Hematopoietic multipotent progenitor cell treated with erythropoietin and hydrocortisone succinate and interleukin-3 and kit ligand, for 15 days (in vitro differentiated cells): ENCODE results near the gene DNALI1.
"Not testable (repeated sequence)": the region's sequence is repeated elsewhere in the genome, so short reads cannot be mapped to it uniquely, and the experiment has no call there.

Experiments
- DNase-seq: peaks from one replicate; pipeline ENCODE4 v3.0.0-alpha.2; 2015; ENCODE audit warnings: low spot score

The DNALI1 gene

GRCh38 chr1:37556712-37557196 is at the start of gene DNALI1:
TSS of gene DNALI1 (plus strand) at chr1:37556940. CDS start at chr1:37556995, 55 bp downstream.
- DNase-seq, result peak; percentile 58

GRCh38 chr1:37509181-37509580 is 47.6 kb upstream of the DNALI1 start:
- DNase-seq, result no peak

GRCh38 chr1:37513795-37514349 is 42.9 kb upstream of the DNALI1 start:
- DNase-seq, result peak; percentile 45

- peak; percentile 85 for DNase-seq
Observed at GRCh38 chr1:37514350-37515184, 42.2 kb upstream of the DNALI1 start, which contains the start of gene MEAF6. TSS of gene MEAF6 (minus strand) at chr1:37514766. CDS start at chr1:37514746, 20 bp downstream.

GRCh38 chr1:37515185-37516034 is 41.3 kb upstream of the DNALI1 start:
- no peak for DNase-seq

- no peak for DNase-seq
Observed at GRCh38 chr1:37517569-37517968, 39.2 kb upstream of the DNALI1 start.

GRCh38 chr1:37518241-37518640 is 38.5 kb upstream of the DNALI1 start:
- not testable (repeated sequence) for DNase-seq

- DNase-seq, result not testable (repeated sequence)
Observed at GRCh38 chr1:37518929-37519328, 37.8 kb upstream of the DNALI1 start.

- no peak for DNase-seq
Observed at GRCh38 chr1:37519613-37520012, 37.1 kb upstream of the DNALI1 start.

- DNase-seq, result not testable (repeated sequence)
Observed at GRCh38 chr1:37529888-37530287, 26.9 kb upstream of the DNALI1 start.

GRCh38 chr1:37532418-37533156 is 24.2 kb upstream of the DNALI1 start:
- not testable (repeated sequence) for DNase-seq

GRCh38 chr1:37533317-37534093 is 23.2 kb upstream of the DNALI1 start:
- no peak for DNase-seq

GRCh38 chr1:37537378-37537777 is 19.4 kb upstream of the DNALI1 start:
- no peak for DNase-seq

GRCh38 chr1:37539154-37539553 is 17.6 kb upstream of the DNALI1 start:
- DNase-seq, result not testable (repeated sequence)

- DNase-seq, result no peak
Observed at GRCh38 chr1:37540036-37540785, 16.5 kb upstream of the DNALI1 start.

GRCh38 chr1:37544530-37544929 is 12.2 kb upstream of the DNALI1 start:
- no peak for DNase-seq

- no peak for DNase-seq
Observed at GRCh38 chr1:37545019-37545418, 11.7 kb upstream of the DNALI1 start.

- DNase-seq, result no peak
Observed at GRCh38 chr1:37549341-37549740, 7.4 kb upstream of the DNALI1 start.

- DNase-seq, result no peak
Observed at GRCh38 chr1:37553598-37553926, 3.2 kb upstream of the DNALI1 start.
